ENCODE results near the gene CACNA1B. TPM values are rescaled to one million over a fixed set of nuclear protein-coding genes. Genes with fewer than 3 reads are reported as not detected.
"Not testable (repeated sequence)": the region's sequence is repeated elsewhere in the genome, so short reads cannot be mapped to it uniquely, and the experiment has no call there.

CACNA1B gene
- polyA plus RNA-seq, 1 of the 3 experiments (the other 2 are of a cell fraction): 0.03 TPM

DNA sequence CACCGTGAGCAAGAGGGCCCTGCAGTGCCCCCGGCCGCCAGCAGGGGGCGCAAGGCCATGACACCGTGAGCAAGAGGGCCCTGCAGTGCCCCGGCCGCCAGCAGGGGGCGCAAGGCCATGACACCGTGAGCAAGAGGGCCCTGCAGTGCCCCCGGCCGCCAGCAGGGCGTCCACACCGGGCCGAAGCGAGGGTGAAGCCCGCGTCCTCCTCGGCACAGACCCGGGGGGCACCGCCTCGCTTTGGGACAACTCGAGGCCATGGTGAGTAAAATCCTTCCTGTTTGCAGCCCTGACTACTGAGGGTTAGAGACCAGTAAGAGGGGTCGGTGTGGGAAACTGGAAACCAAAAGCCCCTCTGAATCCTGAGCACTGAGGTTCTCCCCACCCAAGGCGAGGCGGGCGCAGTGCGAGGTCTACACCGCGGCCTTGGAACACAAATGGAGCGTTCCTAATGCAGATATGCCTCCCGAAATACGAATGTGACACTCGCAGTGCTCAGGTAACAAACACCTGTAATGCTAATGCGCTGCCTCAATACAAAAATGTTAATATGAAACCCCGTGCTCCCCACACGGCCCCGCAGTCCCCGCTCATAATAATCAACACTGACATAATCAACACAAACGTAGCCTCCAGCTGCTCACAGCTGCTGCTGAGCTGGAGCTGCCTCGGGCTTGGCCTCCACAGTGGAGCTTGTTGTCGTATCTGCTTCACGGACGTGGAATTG lies 249.4 kb downstream of the CACNA1B start:
- DNase-seq; H3K4me1 ChIP-seq (ENCODE audit: control insufficient read depth in 1 of 2, insufficient read depth in 2 of 2, low read depth in 1 of 2, low read length in 1 of 2); H3K4me2 ChIP-seq; H3K27ac ChIP-seq (ENCODE audit: low read depth in 2 of 2, low read length in 1 of 2); H3K36me3 ChIP-seq (replicated peaks in 1 of 2; ENCODE audit: control insufficient read depth in 1 of 2, insufficient read depth in 2 of 2, low read length in 1 of 2); H4K20me1 ChIP-seq (ENCODE audit: insufficient read depth); H3K9me2 ChIP-seq; POLR2A ChIA-PET; H3K27me3 ChIP-seq (ENCODE audit: insufficient read depth); CTCF ChIA-PET; H3K9me3 ChIP-seq; H3F3A ChIP-seq (replicated peaks; ENCODE audit: insufficient read depth); H3K9ac ChIP-seq; H2AFZ ChIP-seq (ENCODE audit: low read depth); H3K79me2 ChIP-seq (ENCODE audit: insufficient read depth); H3K4me3 ChIP-seq (ENCODE audit: low read depth in 2 of 2, low read length in 1 of 2): not testable (repeated sequence)
- WGBS (ENCODE audit: low lambda C conversion rate): no CpG with 5 or more reads among the region's 43 CpGs

DNA sequence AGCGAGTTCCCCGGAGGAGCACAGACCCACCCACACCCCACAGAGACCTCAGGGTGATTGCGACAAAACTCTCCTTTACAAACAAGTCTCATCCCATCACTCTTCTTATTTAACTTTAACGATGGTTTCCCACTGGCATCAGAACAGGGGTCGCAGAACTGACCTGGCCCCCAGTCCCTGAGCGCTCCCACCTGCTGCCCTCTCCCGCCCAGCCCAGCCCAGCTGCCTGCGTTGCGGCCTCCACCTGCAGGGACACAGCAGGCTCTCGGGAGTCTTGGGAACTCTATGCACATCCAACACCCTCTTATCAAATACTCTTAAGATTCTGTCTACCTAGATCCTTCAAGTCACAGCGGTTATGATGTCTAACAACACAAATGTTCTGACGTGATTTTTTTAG lies 250.4 kb downstream of the CACNA1B start:
- H2AFZ ChIP-seq (ENCODE audit: low read depth); H4K20me1 ChIP-seq (ENCODE audit: insufficient read depth); H3K4me1 ChIP-seq (ENCODE audit: control insufficient read depth in 1 of 2, insufficient read depth in 2 of 2, low read depth in 1 of 2, low read length in 1 of 2); H3K9me2 ChIP-seq; CTCF ChIA-PET; H3K27ac ChIP-seq (ENCODE audit: low read depth in 2 of 2, low read length in 1 of 2); H3F3A ChIP-seq (replicated peaks; ENCODE audit: insufficient read depth); H3K4me3 ChIP-seq (ENCODE audit: low read depth in 2 of 2, low read length in 1 of 2); H3K27me3 ChIP-seq (ENCODE audit: insufficient read depth); H3K9me3 ChIP-seq; H3K9ac ChIP-seq; H3K79me2 ChIP-seq (ENCODE audit: insufficient read depth); POLR2A ChIA-PET; H3K4me2 ChIP-seq; H3K36me3 ChIP-seq (replicated peaks in 1 of 2; ENCODE audit: control insufficient read depth in 1 of 2, insufficient read depth in 2 of 2, low read length in 1 of 2); DNase-seq: not testable (repeated sequence)
- WGBS (ENCODE audit: low lambda C conversion rate): 74% methylated on average over 7 of the region's 12 CpGs

DNA sequence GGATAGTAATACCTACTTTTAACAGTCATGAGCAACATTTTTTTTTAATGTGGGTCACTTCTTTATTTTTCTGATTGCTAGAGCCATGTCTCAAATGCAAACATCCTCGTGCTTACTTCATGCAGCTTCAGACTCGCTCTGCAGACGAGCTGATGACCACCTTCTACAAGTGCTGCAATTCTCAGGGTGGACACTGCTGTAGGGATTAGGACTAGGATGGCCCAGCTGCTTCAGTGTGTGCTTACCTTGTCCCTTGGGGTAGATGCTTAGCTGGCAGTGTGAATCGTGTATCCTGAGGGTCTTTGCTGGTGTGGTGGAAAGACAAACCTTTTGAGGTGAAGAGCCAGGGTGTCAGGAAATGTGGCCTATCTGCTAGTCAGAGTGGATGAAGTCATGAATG lies 251.7 kb downstream of the CACNA1B start:
- H4K20me1 ChIP-seq (ENCODE audit: insufficient read depth); DNase-seq; H3K9ac ChIP-seq; H3F3A ChIP-seq (replicated peaks; ENCODE audit: insufficient read depth); H3K4me2 ChIP-seq; H3K79me2 ChIP-seq (ENCODE audit: insufficient read depth); CTCF ChIA-PET; H3K36me3 ChIP-seq (replicated peaks in 1 of 2; ENCODE audit: control insufficient read depth in 1 of 2, insufficient read depth in 2 of 2, low read length in 1 of 2); H3K4me3 ChIP-seq (ENCODE audit: low read depth in 2 of 2, low read length in 1 of 2); H3K9me3 ChIP-seq; H3K4me1 ChIP-seq (ENCODE audit: control insufficient read depth in 1 of 2, insufficient read depth in 2 of 2, low read depth in 1 of 2, low read length in 1 of 2); H3K27ac ChIP-seq (ENCODE audit: low read depth in 2 of 2, low read length in 1 of 2); POLR2A ChIA-PET; H2AFZ ChIP-seq (ENCODE audit: low read depth); H3K27me3 ChIP-seq (ENCODE audit: insufficient read depth); H3K9me2 ChIP-seq: not testable (repeated sequence)
- 41% methylated on average over 4 of the region's 4 CpGs for WGBS (ENCODE audit: low lambda C conversion rate)

DNA sequence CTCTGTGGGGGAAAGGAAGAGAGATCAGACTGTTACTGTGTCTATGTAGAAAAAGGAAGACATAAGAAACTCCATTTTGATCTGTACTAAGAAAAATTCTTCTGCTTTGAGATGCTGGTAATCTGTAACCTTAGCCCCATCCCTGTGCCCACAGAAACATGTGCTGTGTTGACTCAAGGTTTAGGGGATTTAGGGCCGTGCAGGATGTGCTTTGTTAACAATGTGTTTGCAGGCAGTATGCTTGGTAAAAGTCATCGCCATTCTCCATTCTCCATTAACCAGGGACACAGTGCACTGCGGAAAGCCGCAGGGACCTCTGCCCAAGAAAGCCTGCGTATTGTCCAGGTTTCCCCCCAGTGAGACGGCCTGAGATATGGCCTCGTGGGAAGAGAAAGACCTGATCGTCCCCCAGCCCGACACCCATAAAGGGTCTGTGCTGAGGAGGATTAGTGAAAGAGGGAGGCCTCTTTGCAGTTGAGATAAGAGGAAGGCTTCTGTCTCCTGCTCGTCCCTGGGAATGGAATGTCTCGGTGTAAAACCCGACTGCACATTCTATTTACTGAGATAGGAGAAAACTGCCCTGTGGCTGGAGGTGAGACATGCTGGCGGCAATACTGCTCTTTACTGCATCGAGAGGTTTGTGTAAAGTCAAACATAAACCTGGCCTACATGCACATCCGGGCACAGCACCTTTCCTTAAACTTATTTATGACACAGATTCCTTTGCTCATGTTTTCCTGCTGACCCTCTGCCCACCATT lies 255.5 kb downstream of the CACNA1B start:
- H4K20me1 ChIP-seq (ENCODE audit: insufficient read depth); H3K9me3 ChIP-seq; POLR2A ChIA-PET; H3K79me2 ChIP-seq (ENCODE audit: insufficient read depth); H2AFZ ChIP-seq (ENCODE audit: low read depth); H3K4me2 ChIP-seq; DNase-seq; H3K27me3 ChIP-seq (ENCODE audit: insufficient read depth); H3K4me1 ChIP-seq (ENCODE audit: control insufficient read depth in 1 of 2, insufficient read depth in 2 of 2, low read depth in 1 of 2, low read length in 1 of 2); H3K36me3 ChIP-seq (replicated peaks in 1 of 2; ENCODE audit: control insufficient read depth in 1 of 2, insufficient read depth in 2 of 2, low read length in 1 of 2); H3K4me3 ChIP-seq (ENCODE audit: low read depth in 2 of 2, low read length in 1 of 2); H3K27ac ChIP-seq (ENCODE audit: low read depth in 2 of 2, low read length in 1 of 2); H3K9me2 ChIP-seq; H3F3A ChIP-seq (replicated peaks; ENCODE audit: insufficient read depth); H3K9ac ChIP-seq: not testable (repeated sequence)
- 55% methylated on average over 14 of the region's 15 CpGs for WGBS (ENCODE audit: low lambda C conversion rate)
- CTCF ChIA-PET: interaction anchor here (0.6 kb wide), 1 partner anchor 273 kb away, joined by 3 read pairs; no protein-coding TSS in a partner anchor

DNA sequence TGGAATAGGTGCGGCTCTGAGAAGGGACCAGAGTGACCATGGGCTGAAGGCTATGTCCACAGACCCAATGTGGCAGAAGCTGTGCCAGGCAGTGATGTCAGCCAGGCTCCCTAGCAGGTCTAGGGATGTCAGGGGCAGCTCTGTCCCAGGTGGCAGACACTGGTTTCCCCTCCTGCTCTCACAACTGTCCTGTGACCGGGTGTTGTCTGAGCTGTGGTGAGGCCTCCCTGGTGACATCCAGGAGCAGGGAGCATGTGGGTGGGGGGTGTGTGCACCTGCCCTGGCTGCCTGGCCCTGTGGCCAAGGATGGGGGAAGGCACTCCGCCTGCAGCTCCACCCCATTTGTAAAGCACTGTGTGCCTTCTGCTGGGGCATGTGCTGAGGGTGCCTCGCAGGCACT lies 257.0 kb downstream of the CACNA1B start:
- H4K20me1 ChIP-seq (ENCODE audit: insufficient read depth); H3K4me1 ChIP-seq (ENCODE audit: control insufficient read depth in 1 of 2, insufficient read depth in 2 of 2, low read depth in 1 of 2, low read length in 1 of 2); H3K27ac ChIP-seq (ENCODE audit: low read depth in 2 of 2, low read length in 1 of 2); H3K9me2 ChIP-seq; H3K4me3 ChIP-seq (ENCODE audit: low read depth in 2 of 2, low read length in 1 of 2); CTCF ChIA-PET; POLR2A ChIA-PET; H2AFZ ChIP-seq (ENCODE audit: low read depth); H3K27me3 ChIP-seq (ENCODE audit: insufficient read depth); DNase-seq; H3K36me3 ChIP-seq (replicated peaks in 1 of 2; ENCODE audit: control insufficient read depth in 1 of 2, insufficient read depth in 2 of 2, low read length in 1 of 2); H3K9ac ChIP-seq; H3K4me2 ChIP-seq; H3K79me2 ChIP-seq (ENCODE audit: insufficient read depth); H3F3A ChIP-seq (replicated peaks; ENCODE audit: insufficient read depth); H3K9me3 ChIP-seq: not testable (repeated sequence)
- 33% methylated on average over 1 of the region's 4 CpGs for WGBS (ENCODE audit: low lambda C conversion rate)

DNA sequence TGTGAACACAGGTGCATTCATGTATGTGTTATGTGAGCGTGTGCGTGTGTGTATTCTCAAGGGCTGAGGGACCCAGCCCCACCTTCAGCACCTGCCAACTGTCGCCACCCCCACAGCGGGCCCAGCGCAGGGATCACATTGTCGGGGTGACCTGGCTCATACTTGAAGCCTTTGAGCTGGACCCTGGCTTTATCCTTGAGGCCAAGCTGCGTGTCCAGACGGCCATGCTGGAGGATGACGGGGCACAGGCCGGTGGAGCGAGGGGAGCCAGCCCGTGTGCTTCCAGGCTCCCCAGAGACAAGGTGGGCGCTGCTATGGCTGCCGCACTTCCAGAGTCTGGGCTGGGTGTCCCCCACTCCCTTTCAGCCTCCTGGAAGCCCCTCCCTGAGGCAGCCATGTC lies 261.5 kb downstream of the CACNA1B start:
- H3K4me1 ChIP-seq (ENCODE audit: control insufficient read depth in 1 of 2, insufficient read depth in 2 of 2, low read depth in 1 of 2, low read length in 1 of 2); H3K9me2 ChIP-seq; H3K4me3 ChIP-seq (ENCODE audit: low read depth in 2 of 2, low read length in 1 of 2); H3K9me3 ChIP-seq; H4K20me1 ChIP-seq (ENCODE audit: insufficient read depth); H3K79me2 ChIP-seq (ENCODE audit: insufficient read depth); H3K27me3 ChIP-seq (ENCODE audit: insufficient read depth); H3K4me2 ChIP-seq; POLR2A ChIA-PET; H3F3A ChIP-seq (replicated peaks; ENCODE audit: insufficient read depth); H3K27ac ChIP-seq (ENCODE audit: low read depth in 2 of 2, low read length in 1 of 2); H3K9ac ChIP-seq; H3K36me3 ChIP-seq (replicated peaks in 1 of 2; ENCODE audit: control insufficient read depth in 1 of 2, insufficient read depth in 2 of 2, low read length in 1 of 2); H2AFZ ChIP-seq (ENCODE audit: low read depth); DNase-seq; CTCF ChIA-PET: not testable (repeated sequence)
- WGBS (ENCODE audit: low lambda C conversion rate): 40% methylated on average over 1 of the region's 14 CpGs

Data from SK-N-SH (cell line).